Ammon's horn (tissue), 1 donor: ENCODE data around the gene PDCD1.
"Not testable (repeated sequence)": the region's sequence is repeated elsewhere in the genome, so short reads cannot be mapped to it uniquely, and the experiment has no call there.

Source experiments
- DNase-seq: peaks from one replicate; pipeline ENCODE4 v3.0.0-alpha.2; 2016; ENCODE audit warnings: low spot score

The PDCD1 gene

DNA sequence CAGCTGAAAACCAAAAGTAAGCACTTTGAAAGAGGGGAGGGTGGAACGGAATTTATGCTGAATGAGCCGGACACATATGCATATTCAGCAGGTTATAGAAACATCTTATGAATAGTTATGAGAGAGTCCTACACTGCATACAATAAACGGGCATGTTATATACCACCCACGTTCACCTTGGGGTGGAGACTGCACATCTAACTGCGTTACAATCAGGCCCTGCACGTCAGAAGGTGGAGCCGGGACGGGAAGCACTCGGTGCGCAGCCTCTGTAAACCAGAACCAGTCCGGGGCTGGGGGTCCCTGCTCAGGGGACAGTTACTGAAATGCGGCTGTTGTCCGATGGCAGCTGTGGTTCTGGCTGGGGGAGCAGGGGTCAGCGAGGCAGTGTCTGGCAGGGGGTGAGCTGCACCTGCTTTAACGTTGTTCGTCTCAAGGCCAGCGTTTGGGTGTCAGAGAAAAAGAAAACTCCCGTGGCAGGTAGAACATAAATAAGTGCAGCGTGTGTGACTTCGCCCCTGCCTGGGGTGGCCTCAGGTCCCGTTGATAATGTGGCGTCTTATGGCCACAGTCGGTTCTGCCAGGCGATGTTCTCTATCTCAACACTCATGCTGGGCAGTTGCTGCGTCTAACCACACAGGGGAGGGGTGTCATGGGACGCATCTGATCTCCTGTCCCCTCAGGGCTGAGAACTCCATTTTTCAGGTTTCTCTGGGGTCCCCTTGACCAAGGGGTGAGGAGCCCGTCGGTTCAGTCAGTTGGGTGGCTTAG is 24.8 kb downstream of the PDCD1 start:
- DNase-seq, result not testable (repeated sequence)

DNA sequence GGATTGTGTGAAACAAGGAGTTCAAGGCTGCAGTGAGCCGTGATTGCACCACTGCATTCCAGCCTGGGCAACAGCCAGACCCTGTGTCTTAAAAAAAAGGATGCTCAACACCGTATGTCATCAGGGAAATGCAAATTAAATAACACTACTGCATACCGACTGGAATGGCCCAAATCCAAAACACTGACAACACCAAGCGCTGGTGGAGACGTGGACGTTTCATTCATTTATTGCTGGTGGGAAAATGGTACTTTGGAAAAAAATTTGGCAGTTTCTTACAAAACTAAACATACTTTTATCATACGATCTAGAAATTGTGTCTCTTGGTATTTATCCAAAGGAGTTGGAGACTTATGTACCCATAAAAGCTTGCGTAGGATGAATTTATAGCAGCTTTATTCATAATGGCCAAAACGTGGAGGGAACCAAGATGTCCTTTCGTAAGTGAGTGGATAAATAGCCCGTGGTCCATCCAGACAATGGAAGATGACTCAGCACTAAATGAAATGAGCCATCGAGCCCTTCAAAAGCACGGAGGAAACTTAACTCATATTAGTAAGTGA is 25.5 kb downstream of the PDCD1 start:
- DNase-seq, result no peak

DNA sequence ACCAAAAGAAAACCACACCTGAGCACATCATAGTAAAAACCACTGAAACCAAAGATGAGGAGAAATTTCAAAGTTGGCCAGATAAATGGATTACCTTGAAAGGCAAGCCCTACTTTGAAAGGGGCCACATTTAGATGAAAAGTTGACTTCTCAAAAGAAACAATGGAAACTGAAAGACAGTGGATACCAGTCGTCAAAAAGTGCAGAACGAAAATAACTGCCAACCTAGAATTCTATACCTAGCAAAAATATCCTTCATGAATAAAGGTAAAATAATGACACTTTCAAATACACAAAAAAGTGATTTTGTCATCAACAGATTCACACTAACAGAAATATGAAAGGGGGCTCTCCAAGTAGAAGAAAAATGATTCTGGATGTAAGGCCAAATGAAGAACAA is 31.3 kb downstream of the PDCD1 start:
- DNase-seq, result no peak

DNA sequence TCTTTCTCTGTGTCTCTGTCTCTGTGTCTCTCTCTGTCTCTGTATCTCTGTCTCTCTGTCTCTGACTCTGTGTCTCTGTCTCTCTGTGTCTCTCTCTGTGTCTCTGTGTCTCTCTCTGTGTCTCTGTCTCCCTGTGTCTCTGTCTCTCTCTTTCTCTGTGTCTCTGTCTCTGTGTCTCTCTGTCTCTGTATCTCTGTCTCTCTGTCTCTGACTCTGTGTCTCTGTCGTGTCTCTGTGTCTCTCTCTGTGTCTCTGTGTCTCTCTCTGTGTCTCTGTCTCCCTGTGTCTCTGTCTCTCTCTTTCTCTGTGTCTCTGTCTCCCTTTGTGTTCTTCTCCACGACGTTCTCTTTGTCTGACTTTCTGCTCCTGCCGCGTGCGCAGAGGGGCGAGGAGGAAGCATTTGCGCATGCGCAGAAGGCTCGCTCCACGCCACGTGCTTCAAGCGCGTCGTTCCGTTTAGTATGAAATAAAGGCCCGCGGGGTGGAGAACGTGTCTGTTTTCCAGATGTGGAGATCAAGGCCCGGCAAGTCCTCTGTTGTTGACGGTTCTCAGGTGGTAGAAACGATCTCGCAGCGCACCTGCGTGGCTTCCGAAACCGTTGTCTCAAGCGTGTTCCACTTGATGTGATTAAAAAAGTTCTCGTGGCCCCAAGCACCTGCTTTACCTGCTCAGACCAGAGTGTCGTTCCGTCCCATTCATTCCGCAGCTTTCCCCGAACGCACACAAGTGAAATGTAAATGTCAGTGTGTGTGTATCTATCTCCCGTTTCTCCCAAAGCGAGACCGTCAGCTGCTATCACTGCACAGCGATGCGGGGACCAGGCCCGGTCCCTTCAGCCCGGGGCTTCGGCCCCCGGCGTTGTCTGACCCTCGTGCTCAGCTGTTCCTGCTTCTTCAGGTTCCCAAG is 34.9 kb downstream of the PDCD1 start:
- DNase-seq, result not testable (repeated sequence)

DNA sequence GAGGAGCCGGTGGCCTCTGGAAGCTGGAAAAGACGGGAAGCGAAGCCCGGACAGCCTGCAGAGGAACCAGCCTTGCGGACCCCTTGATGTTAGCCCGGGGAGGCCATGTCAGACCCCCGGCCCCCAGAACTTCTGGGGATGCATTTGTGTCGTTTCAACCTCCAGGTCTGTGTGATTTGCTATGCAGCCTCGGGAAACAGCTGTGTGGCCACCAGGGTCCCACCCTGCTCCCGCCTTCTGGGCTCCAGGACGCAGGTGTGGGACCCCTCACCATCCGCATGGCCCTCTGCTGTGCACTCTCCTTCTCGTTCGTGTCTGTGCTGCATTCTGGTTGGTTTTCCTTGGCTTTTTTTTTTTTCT is 36.5 kb downstream of the PDCD1 start:
- DNase-seq, result no peak

DNA sequence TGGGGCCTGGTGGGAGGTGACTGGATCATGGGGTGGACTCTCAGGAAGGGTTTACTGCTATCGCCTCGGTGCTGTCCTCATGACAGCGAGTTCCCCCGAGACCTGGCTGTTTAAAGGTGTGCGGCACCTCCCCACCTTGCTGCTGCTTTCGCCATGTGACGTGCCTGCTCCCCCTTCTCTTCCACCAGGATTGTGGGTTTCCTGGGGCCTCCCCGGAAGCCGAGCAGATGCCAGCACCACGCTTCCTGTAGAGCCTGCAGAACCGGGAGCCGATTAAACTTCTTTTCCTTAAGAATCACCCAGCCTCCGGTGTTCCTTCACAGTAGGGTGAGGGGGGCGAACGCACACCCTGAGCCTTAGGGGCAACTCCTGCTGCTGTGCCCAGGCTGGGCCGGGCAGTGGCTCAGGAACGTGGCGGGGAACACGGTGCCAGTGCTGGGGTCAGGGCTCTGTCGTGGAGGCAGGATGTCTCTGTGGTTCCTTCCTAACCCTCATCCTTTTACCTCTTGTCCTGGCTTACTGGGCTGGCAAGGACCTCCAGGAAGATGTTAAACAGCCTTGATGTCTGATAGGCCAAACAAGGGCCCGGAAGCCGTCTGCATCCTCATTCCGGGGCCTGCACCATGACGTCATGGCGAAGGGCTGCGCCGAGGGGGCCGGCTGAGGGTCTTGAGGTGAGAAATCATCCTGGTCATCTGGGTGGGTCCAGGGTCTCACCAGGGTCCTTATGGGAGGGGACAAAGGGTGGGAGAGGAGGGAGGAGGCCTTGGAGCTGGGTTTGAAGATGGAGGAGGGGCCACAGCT is 37.0 kb downstream of the PDCD1 start:
- DNase-seq, result no peak

DNA sequence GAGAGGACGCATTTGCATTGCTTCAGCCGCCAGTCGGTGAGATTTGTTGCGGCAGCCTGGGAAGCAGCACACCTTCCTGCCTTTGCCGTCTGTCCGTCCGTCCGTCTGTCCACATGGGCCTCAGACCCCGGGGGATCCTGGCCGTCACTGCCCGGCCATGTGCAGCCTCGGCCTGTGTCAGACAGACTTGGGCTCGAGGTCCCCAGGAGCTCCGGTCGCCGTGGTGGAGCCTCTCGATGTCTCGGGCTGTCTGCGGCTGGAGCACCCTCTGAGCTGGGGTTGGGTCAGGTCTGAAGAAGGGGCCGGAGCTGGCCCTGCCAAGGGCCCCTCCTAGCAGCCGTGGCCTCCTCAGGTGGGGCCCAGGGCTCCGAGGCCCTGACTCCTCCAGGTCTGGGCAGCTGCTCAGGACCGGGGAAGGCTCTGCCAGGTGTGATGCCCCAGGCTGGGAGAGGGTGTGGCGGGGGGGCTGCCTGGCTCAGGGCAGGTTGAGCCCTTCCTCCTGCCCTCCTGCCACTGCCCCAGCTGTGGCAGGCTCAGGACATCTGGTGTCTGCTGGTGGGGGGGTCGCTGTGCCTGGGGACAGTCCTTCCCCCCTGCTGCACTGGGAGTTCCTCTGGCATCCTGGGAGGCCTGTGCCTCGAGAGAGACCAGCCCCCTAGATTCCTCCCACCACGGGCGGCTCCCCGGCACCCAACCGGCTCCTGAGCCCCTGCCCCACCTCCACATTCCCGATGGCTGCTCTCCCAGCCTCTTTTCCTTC is 37.9 kb downstream of the PDCD1 start:
- DNase-seq, result no peak

DNA sequence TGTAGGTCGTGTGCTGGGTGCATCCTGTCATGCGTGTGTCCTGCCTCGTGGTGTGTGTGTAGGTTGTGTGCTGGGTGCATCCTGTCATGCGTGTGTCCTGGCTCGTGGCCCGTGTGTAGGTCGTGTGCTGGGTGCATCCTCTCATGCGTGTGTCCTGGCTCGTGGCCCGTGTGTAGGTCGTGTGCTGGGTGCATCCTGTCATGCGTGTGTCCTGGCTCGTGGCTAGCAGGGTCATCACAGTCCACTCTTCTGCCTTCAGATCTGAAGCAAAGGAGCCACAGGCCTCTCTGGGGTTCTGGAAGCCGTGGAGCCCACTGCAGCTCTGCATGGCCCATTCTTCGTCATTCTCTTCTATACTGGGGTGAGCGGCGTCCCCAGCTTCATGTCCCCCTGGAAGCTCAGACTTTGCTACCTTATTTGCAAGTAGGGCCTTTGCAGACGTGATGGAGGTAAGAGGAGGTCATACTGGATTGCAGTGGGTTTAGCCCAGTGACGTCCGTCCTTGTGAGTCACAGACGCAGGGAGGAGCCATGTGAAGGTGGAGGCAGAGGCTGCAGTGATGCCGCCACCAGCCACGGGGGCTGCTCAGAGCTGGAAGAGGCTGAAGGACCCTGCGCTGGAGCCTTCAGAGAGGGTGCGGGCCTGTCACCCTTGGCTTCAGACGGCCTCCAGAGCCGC is 38.6 kb downstream of the PDCD1 start:
- not testable (repeated sequence) for DNase-seq

DNA sequence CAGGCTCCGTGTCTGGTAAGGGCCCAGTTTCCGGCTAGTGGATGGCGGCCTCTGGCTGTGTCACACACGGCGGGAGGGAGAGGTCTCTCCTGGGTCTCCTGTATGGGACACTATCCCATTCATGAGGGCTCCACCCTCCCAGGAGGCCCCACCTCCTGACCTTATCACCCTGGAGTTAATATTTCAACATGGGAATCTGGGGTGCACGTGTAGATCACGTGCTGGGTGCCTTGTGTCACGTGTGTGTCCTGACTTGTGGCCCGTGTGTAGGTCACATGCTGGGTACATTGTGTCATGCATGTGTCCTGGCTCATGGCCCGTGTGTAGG is 39.8 kb downstream of the PDCD1 start:
- no peak for DNase-seq

DNA sequence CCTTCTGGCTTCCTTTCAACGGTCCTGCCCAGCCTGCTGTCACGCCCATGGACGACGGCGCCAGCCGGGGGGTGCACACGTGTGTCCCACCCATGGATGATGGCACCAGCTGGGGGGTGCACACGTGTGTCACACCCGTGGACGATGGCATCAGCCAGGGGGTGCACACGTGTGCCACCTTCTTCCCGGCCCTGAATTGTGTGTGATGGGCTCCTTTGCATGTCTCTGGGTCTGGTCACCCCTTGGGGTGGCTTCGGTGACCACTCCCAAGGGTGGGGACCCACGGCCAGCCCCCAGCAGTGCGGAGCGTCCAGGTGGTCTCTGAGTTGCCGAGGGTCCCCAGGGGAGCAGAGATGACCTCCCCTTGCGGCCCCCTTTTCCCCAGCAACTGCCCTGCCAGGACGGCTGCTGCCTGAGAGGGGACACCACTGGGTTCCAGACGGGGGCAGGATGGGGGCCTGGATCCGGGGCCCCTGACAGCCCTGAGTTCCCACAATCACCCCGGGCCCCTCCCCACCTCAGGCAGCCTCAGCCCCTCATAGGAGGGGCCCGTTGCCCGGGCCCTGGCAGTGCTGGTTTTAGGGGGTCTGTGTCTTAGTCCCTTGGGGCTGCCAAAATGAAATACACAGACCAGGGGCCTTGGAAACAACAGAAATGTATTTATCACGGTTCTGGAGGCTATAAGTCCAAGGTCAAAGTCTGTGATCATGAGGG is 40.3 kb downstream of the PDCD1 start:
- DNase-seq, result no peak

DNA sequence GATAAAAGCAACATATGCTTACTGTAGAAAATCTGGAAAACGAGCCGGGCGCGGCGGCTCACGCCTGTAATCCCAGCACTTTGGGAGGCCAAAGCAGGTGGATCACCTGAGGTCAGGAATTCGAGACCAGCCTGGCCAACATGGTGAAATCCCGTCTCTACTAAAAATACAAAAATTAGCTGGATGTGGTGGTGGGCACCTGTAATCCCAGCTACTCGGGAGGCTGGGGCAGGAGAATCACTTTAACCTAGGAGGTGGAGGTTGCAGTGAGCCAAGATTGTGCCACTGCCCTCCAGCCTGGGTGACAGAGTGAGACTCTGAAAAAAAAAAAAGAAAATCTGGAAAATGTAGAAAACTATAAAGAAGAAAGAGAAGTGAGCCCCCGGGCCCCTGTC is 40.9 kb downstream of the PDCD1 start:
- not testable (repeated sequence) for DNase-seq

DNA sequence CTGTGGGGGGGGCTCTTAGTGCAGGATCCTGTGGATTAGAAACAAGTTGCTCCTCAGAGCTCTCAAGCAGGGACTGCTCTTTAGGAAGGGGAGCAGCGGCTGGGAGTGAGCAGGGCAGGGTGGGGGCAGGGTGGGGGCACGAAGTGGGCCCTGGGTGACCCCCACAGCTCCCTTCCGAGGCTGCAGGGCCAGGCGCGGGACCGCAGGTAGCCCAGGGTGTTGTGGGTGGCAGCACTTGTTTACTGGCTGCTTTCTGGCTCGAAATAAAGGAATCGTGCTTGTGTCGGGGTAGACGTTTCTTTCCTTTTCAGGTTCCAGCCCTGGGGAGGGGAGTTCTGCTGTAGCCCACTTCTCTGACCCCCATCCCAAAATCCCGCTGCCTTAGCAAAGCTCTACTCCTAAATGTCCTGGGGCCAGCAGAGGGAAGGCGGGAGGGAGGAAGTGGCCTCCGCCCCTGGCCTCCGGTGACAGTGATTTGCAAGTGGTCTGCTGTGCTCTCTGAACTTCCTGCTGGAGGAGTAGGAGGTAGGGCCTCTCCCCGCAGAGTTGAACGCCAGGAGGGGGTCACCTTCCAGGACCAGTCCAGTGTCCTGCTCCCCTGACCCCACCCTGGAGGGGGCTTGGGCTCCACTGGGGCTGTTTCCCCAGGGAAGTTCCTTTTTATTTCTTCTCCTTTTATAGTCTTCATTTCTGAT is 41.4 kb downstream of the PDCD1 start:
- DNase-seq, result no peak

DNA sequence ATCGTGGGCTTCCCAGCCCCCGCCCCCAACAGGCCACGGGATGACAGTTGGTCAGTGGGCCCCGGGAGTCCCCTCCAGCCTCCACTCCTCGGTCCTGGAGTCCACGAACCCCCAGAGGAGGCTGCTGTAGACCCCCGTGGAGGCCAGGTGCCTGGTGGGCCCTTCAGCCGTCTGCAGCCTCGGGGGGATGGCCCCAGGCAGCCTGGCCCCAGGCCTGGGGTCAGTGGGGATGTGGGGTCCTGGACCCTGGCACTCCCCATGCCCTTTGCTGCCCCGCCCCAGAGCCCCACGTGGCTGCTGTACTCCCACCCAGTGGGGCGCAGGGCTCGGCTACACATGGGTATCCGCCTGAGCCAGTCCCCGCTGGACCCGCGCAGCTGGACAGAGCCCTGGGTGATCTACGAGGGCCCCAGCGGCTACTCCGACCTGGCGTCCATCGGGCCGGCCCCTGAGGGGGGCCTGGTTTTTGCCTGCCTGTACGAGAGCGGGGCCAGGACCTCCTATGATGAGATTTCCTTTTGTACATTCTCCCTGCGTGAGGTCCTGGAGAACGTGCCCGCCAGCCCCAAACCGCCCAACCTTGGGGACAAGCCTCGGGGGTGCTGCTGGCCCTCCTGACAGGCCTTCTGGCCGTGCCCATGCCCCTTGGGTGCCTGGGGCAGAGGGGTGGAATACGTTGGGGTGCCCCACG is 42.1 kb downstream of the PDCD1 start:
- no peak for DNase-seq

DNA sequence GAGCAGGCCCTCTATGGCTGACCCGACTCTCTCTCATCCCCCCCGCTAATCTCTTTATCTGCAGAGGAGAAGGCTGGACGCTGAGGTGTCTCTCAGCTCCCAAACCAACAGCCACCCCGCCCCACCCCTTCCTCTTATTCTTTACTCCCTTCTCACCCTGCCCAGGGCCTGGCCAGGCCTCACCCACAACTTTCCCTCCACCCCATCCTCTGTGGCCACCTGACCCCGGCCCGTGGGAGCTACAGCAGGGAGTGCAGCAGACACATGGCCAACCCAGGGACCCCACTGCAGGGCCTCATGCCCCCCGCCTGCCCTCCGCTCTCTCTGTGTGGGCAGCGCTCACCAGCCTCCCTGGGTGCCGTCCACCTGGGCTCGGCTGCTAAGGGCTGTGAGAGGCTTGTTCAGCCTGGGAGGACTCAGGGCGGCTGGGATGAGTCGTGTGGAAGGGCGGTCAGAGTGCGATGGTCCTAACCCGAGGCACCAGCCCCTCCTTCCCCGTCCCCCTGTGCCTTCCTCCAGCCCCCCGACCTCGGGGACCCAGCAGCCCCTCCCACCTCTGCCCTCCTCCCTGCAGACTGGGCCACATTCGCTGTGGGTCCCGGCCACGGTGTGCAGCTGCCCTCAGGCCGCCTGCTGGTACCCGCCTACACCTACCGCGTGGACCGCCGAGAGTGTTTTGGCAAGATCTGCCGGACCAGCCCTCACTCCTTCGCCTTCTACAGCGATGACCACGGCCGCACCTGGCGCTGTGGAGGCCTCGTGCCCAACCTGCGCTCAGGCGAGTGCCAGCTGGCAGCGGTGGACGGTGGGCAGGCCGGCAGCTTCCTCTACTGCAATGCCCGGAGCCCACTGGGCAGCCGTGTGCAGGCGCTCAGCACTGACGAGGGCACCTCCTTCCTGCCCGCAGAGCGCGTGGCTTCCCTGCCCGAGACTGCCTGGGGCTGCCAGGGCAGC is 42.9 kb downstream of the PDCD1 start:
- no peak for DNase-seq

DNA sequence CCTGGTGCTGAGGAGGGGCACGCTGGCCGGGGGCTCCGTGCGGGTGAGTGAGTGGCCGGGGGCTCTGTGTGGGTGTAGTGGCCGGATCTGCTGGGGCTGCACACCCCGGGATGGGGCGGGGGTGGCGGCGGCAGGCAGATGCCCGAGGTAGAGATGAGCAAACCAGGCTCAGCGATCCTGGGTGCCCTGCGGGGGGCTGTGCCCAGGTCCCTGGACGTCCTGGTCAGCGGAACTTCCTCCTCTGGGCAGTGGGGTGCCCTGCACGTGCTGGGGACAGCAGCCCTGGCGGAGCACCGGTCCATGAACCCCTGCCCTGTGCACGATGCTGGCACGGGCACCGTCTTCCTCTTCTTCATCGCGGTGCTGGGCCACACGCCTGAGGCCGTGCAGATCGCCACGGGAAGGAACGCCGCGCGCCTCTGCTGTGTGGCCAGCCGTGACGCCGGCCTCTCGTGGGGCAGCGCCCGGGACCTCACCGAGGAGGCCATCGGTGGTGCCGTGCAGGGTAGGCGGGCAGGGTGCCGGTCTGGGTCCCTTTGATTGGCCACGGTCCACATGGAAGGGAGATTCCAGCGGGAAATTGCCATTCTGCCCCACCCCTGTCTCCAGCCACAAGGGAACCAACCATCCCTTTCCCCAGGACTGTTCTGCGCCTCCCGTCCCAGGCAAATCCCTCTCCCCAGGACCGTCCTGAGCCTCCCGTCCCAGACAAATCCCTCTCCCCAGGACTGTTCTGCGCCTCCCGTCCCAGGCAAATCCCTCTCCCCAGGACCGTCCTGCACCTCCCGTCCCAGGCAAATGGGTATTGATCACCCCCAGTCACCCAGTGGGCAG is 43.8 kb downstream of the PDCD1 start:
- no peak for DNase-seq

DNA sequence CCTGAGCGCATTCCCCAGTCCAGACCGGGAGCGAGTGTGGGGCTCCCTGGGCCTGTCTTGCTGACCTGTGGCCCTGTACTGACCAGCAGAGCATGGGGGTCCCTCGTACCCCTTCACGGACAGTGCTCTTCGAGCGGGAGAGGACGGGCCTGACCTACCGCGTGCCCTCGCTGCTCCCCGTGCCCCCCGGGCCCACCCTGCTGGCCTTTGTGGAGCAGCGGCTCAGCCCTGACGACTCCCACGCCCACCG is 44.4 kb downstream of the PDCD1 start:
- DNase-seq, result no peak

DNA sequence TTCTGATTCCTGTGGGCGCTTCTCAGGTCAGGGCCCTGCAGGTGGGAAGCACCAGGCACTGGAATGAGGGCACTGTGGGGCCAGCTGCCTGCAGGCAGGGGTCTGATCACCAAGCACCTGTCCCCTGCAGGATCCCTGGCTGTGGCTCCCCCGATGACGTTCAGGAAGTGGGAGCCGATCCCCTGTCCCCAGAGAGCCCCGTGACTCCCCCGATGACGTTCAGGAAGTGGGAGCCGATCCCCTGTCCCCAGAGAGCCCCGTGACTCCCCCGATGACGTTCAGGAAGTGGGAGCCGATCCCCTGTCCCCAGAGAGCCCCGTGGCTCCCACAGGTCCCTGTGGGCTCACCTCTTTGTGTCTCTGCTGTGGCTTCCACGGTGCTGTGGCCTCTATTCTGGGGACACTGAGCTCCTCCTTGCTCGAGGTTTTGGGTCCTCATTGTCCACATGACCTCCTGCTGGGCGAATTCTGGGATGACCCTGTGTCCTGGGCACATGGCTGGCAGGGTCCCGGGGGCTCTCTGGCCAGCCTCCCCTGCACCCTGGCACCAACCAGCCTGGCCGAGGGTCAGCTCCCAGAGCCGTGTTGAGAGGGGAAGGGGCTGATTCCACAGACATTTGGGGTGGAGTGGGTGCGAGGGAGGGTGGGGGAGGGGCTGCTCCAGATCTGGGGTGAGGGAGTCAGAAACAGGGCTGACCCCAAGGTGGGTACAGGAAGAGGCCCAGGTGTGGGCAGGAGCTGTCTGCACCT is 44.9 kb downstream of the PDCD1 start:
- no peak for DNase-seq
